Renal cortex interstitium (tissue), 11 donors: ENCODE measurements around the gene RBM5. TPM values are rescaled to one million over a fixed set of nuclear protein-coding genes. Genes with fewer than 3 reads are reported as not detected.

Source experiments
- DNase-seq, 11 donors: peaks; one replicate each; pipeline ENCODE4 v3.0.0-alpha.2; 2013; ENCODE audit warnings: low read depth in 9 of 11, low spot score in 4 of 11; ENCODE audit errors: extremely low read depth in 1 of 11
- polyA plus RNA-seq, 3 donors: library from polyadenylated mRNA; unstranded; fragments of 120-200 nt; gene quantifications; one replicate each; pipeline ENCODE4 v1.2.1, GENCODE V29; 2013; ENCODE audit not compliant: insufficient read length in 3 of 3

The RBM5 gene
- polyA plus RNA-seq, 3 donors, result 260 to 395 (median 268) TPM

- DNase-seq, result no peak
Measured at GRCh38 chr3:50153782-50154475, 65.2 kb downstream of the RBM5 start.

- no peak for DNase-seq
Measured at GRCh38 chr3:50154476-50154839, 65.7 kb downstream of the RBM5 start.

GRCh38 chr3:50154840-50155490 lies 66.2 kb downstream of the RBM5 start, which contains the start of gene SEMA3F:
SEMA3F (plus strand) TSS chr3:50155324; CDS start chr3:50159623, 4,299 bp downstream.
- peak in 3 of 11 donors; percentile 64 to 74 (median 65) for DNase-seq

- no peak for DNase-seq
Measured at GRCh38 chr3:50155491-50155878, 66.8 kb downstream of the RBM5 start.

- no peak for DNase-seq
Measured at GRCh38 chr3:50155891-50156290, 67.2 kb downstream of the RBM5 start.

GRCh38 chr3:50156549-50157493 lies 68.1 kb downstream of the RBM5 start:
- DNase-seq, result no peak

GRCh38 chr3:50157827-50158529 lies 69.3 kb downstream of the RBM5 start:
- DNase-seq, result no peak

- no peak for DNase-seq
Measured at GRCh38 chr3:50158530-50159146, 69.9 kb downstream of the RBM5 start.

GRCh38 chr3:50160561-50160983 lies 71.9 kb downstream of the RBM5 start:
- no peak for DNase-seq

GRCh38 chr3:50161320-50161719 lies 72.6 kb downstream of the RBM5 start:
- DNase-seq, result no peak

GRCh38 chr3:50162034-50162883 lies 73.5 kb downstream of the RBM5 start:
- DNase-seq, result no peak

- no peak for DNase-seq
Measured at GRCh38 chr3:50163572-50164455, 75.1 kb downstream of the RBM5 start.

GRCh38 chr3:50164481-50164880 lies 75.8 kb downstream of the RBM5 start:
- DNase-seq, result no peak

GRCh38 chr3:50164984-50165909 lies 76.5 kb downstream of the RBM5 start:
- DNase-seq, result no peak

GRCh38 chr3:50165910-50166538 lies 77.3 kb downstream of the RBM5 start:
- no peak for DNase-seq
